ENCODE data around the gene HDAC1.
A peak's percentile ranks its signal among the peaks of the same experiment; 100 is the strongest.

The HDAC1 gene

DNA sequence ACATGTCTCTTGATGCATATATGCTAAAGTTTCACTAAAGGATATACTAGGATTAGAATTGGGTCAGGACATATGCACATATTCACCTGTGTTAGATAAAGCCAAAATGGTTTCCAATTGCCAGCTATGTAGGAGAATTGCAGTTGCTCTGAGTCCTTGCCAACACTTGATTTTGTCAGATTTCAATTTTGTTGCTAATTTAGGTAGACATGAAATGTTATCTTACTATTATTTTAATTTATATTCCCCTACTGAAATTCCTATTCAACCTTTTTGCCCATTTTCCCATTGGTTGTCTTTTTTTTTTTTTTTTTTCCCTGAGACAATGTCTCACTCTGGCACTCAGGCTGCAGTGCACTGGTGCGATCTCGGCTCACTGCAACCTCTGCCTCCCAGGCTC lies 13.4 kb downstream of the HDAC1 start:
- Histone ChIP-seq H3K27me3 (ENCODE audit: insufficient read depth, low read length) (no peaks in the 10 kb centered on the region), H3K36me3 (ENCODE audit: insufficient read depth, low read length) (peaks cover 31% of the 10 kb centered on the region), H3K79me2 (ENCODE audit: control insufficient read depth, insufficient read depth, low read length, unreplicated experiment) (peaks cover 9% of the 10 kb centered on the region), H3K4me1 (ENCODE audit: control insufficient read depth, insufficient read depth, low read length, unreplicated experiment) (peaks cover 13% of the 10 kb centered on the region), H3K4me3 (ENCODE audit: low read depth, low read length) (no peak overlapping the region), H3K27ac (ENCODE audit: low read depth, low read length) (no peak overlapping the region), H2AFZ (ENCODE audit: low read length, unreplicated experiment) (no peak overlapping the region)

GRCh38 chr1:32307324-32307723 lies 15.4 kb downstream of the HDAC1 start:
- no peak overlapping the region for H3K4me3 ChIP-seq (ENCODE audit: low read depth, low read length)
- no peak overlapping the region for H2AFZ ChIP-seq (ENCODE audit: low read length, unreplicated experiment)
- peaks cover 31% of the 10 kb centered on the region for H3K36me3 ChIP-seq (ENCODE audit: insufficient read depth, low read length)
- peaks cover 13% of the 10 kb centered on the region for H3K4me1 ChIP-seq (ENCODE audit: control insufficient read depth, insufficient read depth, low read length, unreplicated experiment)
- no peaks in the 10 kb centered on the region for H3K27me3 ChIP-seq (ENCODE audit: insufficient read depth, low read length)
- peaks cover 18% of the 10 kb centered on the region for H3K79me2 ChIP-seq (ENCODE audit: control insufficient read depth, insufficient read depth, low read length, unreplicated experiment)
- H3K27ac ChIP-seq (ENCODE audit: low read depth, low read length), result peak overlapping the region; percentile 62

DNA sequence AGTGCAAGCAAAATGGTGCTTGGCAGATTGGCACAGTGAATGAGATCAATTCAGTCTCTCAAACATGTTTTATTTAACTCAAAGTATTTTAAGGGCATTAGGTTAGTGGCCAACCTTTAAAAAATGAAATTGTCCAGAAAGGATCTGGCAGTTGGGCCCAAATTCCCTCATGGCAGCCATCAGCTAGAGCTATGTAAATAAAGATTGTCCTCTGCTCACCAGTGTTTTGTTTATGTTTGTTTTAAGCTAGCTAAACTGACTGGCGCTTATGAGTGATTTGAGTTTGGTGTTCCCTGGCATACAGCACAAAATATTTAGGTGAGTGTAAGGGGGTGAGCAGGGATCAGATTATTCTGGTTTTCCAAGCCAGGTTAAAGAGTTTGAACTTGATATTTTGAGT lies 18.1 kb downstream of the HDAC1 start:
- Histone ChIP-seq H3K27ac (ENCODE audit: low read depth, low read length) (no peak overlapping the region), H3K4me3 (ENCODE audit: low read depth, low read length) (no peak overlapping the region), H3K79me2 (ENCODE audit: control insufficient read depth, insufficient read depth, low read length, unreplicated experiment) (peaks cover 25% of the 10 kb centered on the region), H3K27me3 (ENCODE audit: insufficient read depth, low read length) (no peaks in the 10 kb centered on the region), H3K36me3 (ENCODE audit: insufficient read depth, low read length) (peaks cover 7% of the 10 kb centered on the region), H3K4me1 (ENCODE audit: control insufficient read depth, insufficient read depth, low read length, unreplicated experiment) (peaks cover 13% of the 10 kb centered on the region), H2AFZ (ENCODE audit: low read length, unreplicated experiment) (no peak overlapping the region)

DNA sequence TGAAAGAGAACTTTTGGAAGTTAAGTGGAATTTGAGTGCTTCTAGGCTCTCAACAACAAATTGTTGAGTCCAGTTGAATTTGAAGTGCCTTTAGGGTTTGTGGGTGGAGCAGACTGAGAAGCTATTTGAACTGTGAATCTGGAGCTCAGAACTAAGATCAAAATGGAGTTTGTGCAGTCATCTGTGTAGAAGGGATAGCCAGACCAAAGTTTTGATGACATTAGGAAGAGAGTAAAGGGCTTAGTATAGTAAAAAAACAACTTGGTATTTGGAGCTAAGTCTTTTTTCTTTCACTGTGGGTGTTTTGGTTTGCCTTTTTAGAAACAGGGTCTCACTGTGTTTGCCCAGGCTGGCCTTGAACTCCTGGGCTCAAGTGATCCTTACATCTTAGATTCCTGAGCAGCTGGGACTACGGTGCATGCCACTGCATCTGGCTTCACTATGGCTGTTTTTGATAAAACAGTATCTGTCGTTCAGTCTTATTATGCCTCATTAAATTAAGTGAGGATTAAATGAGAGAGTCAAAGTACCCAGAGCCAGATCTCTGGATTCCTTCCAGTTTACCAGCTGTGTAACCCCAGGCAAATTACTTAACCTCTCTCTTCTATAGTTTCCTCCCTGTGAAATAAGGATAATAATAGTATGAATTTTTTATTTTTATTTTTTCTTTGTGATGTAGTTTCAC lies 20.0 kb downstream of the HDAC1 start:
- Histone ChIP-seq H3K36me3 (ENCODE audit: insufficient read depth, low read length) (no peaks in the 10 kb centered on the region), H3K4me3 (ENCODE audit: low read depth, low read length) (no peak overlapping the region), H2AFZ (ENCODE audit: low read length, unreplicated experiment) (no peak overlapping the region), H3K4me1 (ENCODE audit: control insufficient read depth, insufficient read depth, low read length, unreplicated experiment) (peaks cover 13% of the 10 kb centered on the region), H3K79me2 (ENCODE audit: control insufficient read depth, insufficient read depth, low read length, unreplicated experiment) (peaks cover 26% of the 10 kb centered on the region), H3K27me3 (ENCODE audit: insufficient read depth, low read length) (no peaks in the 10 kb centered on the region), H3K27ac (ENCODE audit: low read depth, low read length) (no peak overlapping the region)

DNA sequence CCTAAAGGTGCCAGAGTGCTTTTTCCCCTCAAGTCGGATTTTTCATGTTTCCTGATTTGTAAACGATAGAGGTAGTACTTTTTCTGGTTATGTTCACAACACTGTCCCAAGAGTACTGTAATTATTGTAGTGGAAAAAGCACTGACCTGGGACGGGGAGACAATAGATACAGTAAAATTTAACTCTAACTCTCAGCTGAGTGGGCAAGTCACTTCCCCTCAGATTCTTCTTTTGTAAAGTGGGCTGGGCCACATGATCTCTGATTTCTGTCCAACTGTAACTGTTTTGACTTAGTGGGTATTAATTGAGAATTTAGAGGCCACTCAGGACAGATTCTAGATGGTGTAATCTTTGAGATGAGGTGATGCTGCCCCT lies 25.0 kb downstream of the HDAC1 start:
- no peak overlapping the region for H2AFZ ChIP-seq (ENCODE audit: low read length, unreplicated experiment)
- H3K4me3 ChIP-seq (ENCODE audit: low read depth, low read length), result no peak overlapping the region
- H3K27ac ChIP-seq (ENCODE audit: low read depth, low read length), result no peak overlapping the region
- peaks cover 3% of the 10 kb centered on the region; the same call in 1 of the 2 replicates for H3K36me3 ChIP-seq (ENCODE audit: insufficient read depth, low read length)
- H3K79me2 ChIP-seq (ENCODE audit: control insufficient read depth, insufficient read depth, low read length, unreplicated experiment), result peaks cover 9% of the 10 kb centered on the region
- peaks cover 8% of the 10 kb centered on the region for H3K4me1 ChIP-seq (ENCODE audit: control insufficient read depth, insufficient read depth, low read length, unreplicated experiment)
- H3K27me3 ChIP-seq (ENCODE audit: insufficient read depth, low read length), result no peaks in the 10 kb centered on the region

- no peak overlapping the region for H3K27ac ChIP-seq (ENCODE audit: low read depth, low read length)
- H3K79me2 ChIP-seq (ENCODE audit: control insufficient read depth, insufficient read depth, low read length, unreplicated experiment), result peaks cover 6% of the 10 kb centered on the region
- H3K36me3 ChIP-seq (ENCODE audit: insufficient read depth, low read length), result peaks cover 3% of the 10 kb centered on the region; the same call in 1 of the 2 replicates
- no peak overlapping the region for H2AFZ ChIP-seq (ENCODE audit: low read length, unreplicated experiment)
- H3K4me1 ChIP-seq (ENCODE audit: control insufficient read depth, insufficient read depth, low read length, unreplicated experiment), result peaks cover 9% of the 10 kb centered on the region
- no peaks in the 10 kb centered on the region for H3K27me3 ChIP-seq (ENCODE audit: insufficient read depth, low read length)
- H3K4me3 ChIP-seq (ENCODE audit: low read depth, low read length), result no peak overlapping the region
Observed at GRCh38 chr1:32318127-32318869, 26.4 kb downstream of the HDAC1 start.

DNA sequence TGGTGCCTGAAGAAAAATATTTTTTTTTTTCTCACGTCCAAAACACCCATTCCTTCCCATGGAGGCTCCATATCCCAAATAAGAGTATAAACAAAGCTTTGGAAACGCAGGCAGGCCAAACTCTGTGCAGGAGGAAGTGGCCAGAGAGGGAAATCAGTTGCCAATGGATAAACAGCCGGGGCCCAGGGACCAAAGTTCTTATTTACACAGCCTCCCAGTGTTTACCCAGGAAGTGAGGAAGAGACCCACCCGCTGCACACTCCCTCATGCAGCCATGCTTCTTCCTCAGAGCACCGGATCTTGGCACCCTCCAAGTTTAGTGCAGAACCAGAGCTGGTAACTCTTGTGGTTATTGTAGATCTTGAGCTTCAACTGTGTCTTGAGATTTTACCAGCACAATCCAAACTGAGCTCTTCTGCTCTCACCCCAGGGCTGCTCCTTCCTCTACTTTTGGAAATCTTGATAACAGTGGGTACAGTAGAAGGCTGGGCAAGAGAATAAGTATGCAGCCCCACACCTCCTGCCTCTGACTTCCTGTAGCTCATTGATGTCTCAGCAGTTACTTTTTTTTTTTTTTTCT lies 29.9 kb downstream of the HDAC1 start:
- Histone ChIP-seq H3K4me3 (ENCODE audit: low read depth, low read length) (no peak overlapping the region), H3K27ac (ENCODE audit: low read depth, low read length) (no peak overlapping the region), H2AFZ (ENCODE audit: low read length, unreplicated experiment) (no peak overlapping the region), H3K27me3 (ENCODE audit: insufficient read depth, low read length) (no peaks in the 10 kb centered on the region), H3K79me2 (ENCODE audit: control insufficient read depth, insufficient read depth, low read length, unreplicated experiment) (no peaks in the 10 kb centered on the region), H3K36me3 (ENCODE audit: insufficient read depth, low read length) (peaks cover 6% of the 10 kb centered on the region; the same call in 1 of the 2 replicates), H3K4me1 (ENCODE audit: control insufficient read depth, insufficient read depth, low read length, unreplicated experiment) (peaks cover 9% of the 10 kb centered on the region)

- H3K27me3 ChIP-seq (ENCODE audit: insufficient read depth, low read length), result no peaks in the 10 kb centered on the region
- H3K4me1 ChIP-seq (ENCODE audit: control insufficient read depth, insufficient read depth, low read length, unreplicated experiment), result no peaks in the 10 kb centered on the region
- no peak overlapping the region for H3K27ac ChIP-seq (ENCODE audit: low read depth, low read length)
- no peak overlapping the region for H3K4me3 ChIP-seq (ENCODE audit: low read depth, low read length)
- peaks cover 11% of the 10 kb centered on the region; the same call in 1 of the 2 replicates for H3K36me3 ChIP-seq (ENCODE audit: insufficient read depth, low read length)
- H3K79me2 ChIP-seq (ENCODE audit: control insufficient read depth, insufficient read depth, low read length, unreplicated experiment), result no peaks in the 10 kb centered on the region
- no peak overlapping the region for H2AFZ ChIP-seq (ENCODE audit: low read length, unreplicated experiment)
Observed at GRCh38 chr1:32327204-32327603, 35.3 kb downstream of the HDAC1 start.

DNA sequence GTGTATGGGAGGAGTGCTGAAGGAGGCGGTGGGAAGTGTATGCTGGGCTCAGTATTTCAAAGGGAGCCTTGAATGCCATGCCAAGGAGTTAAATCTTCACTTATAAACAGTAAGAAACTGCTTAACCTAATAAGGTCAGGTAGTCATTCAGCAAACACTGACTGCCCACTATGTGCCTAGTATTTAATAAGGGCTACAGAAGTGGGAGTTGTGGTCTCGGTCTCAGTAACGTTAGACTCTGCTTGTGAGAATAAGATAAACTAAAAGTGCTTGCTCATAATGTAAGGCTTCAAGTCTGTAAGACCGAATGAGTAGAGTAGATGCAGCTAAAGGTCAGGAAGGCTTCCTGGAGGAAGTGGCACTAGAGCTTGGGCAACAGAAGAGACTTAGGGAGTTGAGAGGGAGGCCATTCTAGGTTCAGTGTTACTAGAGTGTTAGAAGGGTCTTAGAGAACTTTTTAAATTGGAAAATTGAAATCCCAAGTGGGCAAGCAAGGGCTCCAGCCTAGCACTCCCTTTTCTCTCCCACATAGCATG lies 38.1 kb downstream of the HDAC1 start:
- peaks cover 20% of the 10 kb centered on the region; the same call in 1 of the 2 replicates for H3K36me3 ChIP-seq (ENCODE audit: insufficient read depth, low read length)
- peaks cover 5% of the 10 kb centered on the region for H3K4me1 ChIP-seq (ENCODE audit: control insufficient read depth, insufficient read depth, low read length, unreplicated experiment)
- H2AFZ ChIP-seq (ENCODE audit: low read length, unreplicated experiment), result no peak overlapping the region
- H3K79me2 ChIP-seq (ENCODE audit: control insufficient read depth, insufficient read depth, low read length, unreplicated experiment), result peaks cover 2% of the 10 kb centered on the region
- no peak overlapping the region for H3K27ac ChIP-seq (ENCODE audit: low read depth, low read length)
- H3K4me3 ChIP-seq (ENCODE audit: low read depth, low read length), result no peak overlapping the region
- H3K27me3 ChIP-seq (ENCODE audit: insufficient read depth, low read length), result no peaks in the 10 kb centered on the region

- Histone ChIP-seq H3K27ac (ENCODE audit: low read depth, low read length) (no peak overlapping the region), H3K36me3 (ENCODE audit: insufficient read depth, low read length) (peaks cover 17% of the 10 kb centered on the region; the same call in 1 of the 2 replicates), H3K27me3 (ENCODE audit: insufficient read depth, low read length) (no peaks in the 10 kb centered on the region), H3K4me3 (ENCODE audit: low read depth, low read length) (no peak overlapping the region), H3K79me2 (ENCODE audit: control insufficient read depth, insufficient read depth, low read length, unreplicated experiment) (peaks cover 2% of the 10 kb centered on the region), H2AFZ (ENCODE audit: low read length, unreplicated experiment) (no peak overlapping the region), H3K4me1 (ENCODE audit: control insufficient read depth, insufficient read depth, low read length, unreplicated experiment) (peaks cover 5% of the 10 kb centered on the region)
Observed at GRCh38 chr1:32330558-32331151, 38.8 kb downstream of the HDAC1 start.
